Astrocyte of the cerebellum (primary cell): Measurements from ENCODE around the gene PPP1R1C.

Experiments
- DNase-seq: peaks from one replicate; pipeline ENCODE4 v3.0.0-alpha.2; 2011; ENCODE audit warnings: low read depth
- H3K4me3 ChIP-seq: 2 replicates; pipeline ENCODE4 v1.5.1; 2011; ENCODE audit warnings: mild to moderate bottlenecking, low read depth, low read length, moderate library complexity
- CTCF ChIP-seq: IDR thresholded peaks from 2 replicates; pipeline ENCODE4 v1.5.1; 2012; ENCODE audit warnings: low read length, low read depth, moderate library complexity, mild to moderate bottlenecking; ENCODE audit errors: missing control alignments
- in situ Hi-C: cut with HindIII; loops from 2 replicates; pipeline ENCODE4 v1.10.0; 2017; ENCODE audit warnings: low sequenced_read_pairs

Gene PPP1R1C

DNA sequence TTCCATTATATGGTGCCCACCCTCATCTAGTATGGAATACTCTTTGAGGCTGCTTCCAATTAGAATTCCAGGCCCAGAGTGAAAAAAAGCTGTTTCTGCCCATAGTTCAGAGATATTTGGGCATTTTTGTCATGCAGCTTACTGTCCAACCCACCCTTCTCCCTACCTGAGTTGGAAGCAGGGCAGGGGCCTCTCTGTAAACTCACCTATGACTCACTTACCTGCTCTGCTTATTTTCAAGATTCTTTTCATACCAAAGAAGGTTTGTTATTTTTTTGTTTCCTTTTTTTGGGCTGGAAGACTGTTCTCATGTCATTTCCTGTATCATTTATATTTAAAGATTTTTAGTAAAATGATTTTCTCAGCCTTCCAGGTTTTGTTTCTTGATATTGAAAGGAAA is 38.4 kb upstream of the PPP1R1C start:
- DNase-seq: no peak
- no peak overlapping the region for H3K4me3 ChIP-seq
- TF ChIP-seq CTCF: no peak
- in situ Hi-C loops: no loop called here

DNA sequence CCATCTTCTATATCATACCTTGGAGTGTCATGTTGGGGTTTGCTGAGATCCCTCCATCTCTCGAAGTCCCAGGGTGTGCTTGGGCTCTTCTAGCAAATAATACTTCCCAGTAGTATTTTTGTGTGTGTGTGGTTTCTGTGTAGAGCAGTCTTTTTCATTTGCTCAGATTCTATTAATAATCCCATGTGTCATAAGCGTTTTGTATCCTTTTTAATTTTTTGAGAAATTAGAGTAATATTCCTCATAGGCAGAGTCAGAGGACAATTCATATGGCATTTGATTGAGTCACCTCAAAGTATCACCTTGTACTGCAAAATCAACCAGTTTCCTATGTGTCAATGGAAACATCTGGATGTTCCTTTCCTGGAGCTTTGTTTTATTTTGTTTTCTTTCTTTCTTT is 37.4 kb upstream of the PPP1R1C start:
- DNase-seq: no peak
- in situ Hi-C loops: no loop called here
- no peak for TF ChIP-seq CTCF
- no peak overlapping the region for H3K4me3 ChIP-seq

DNA sequence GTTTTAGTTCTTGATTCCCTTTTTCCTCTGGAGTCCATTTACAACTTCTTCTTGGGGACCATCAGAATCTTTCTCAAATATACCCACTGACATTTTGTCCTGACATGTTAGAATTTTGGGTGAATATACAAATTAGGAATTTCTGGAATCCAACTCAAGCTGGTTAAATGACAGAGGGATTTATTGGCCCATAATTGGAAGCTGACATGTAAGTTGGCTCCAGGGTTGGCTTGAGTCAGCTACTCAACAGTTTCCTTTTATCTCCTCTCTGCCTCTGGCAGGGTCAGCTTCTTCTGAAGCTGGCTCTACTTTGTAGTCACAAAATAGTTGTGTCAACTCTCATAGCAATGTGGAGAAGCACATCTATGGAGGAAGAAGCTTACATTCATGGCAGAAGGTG is 36.6 kb upstream of the PPP1R1C start:
- DNase-seq: no peak
- no peak for TF ChIP-seq CTCF
- in situ Hi-C loops: no loop called here
- no peak overlapping the region for H3K4me3 ChIP-seq

DNA sequence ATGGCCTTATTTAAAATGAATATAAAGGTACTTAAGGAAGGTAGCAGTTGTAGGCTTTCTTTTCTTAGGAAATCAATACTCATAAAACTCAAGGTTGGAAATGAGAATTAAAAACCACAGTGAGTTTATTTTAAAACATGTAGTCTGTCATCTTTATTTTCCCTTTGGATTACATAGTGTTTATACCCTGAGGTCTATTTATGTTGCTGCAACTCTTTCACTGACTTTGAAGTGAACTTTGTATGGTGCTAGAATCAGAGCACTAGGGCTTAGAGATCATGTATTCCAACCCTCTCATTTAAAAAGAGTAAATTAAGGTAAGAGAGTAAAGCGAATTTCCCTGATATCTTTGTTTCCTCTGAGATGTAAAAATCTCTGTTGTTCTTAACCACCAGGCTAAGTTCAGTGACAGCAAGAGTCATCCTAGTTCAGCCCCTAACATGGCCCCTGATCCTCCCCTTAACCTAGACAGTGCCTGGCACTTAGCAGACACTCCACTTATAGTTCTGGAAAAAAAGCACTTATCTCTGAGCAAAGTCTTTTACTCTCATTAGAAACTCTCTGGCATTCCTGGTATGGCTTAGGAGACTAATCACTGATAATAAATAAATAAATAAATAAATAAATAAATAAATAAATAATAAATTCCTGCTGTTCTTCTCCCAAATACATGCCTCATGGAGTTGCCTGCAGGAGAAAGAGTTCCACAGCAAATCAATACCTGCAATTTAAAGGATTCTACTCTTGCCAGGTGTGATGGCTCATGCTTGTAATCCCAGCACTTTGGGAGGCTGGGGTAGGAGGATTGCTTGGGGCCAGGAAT is 33.0 kb upstream of the PPP1R1C start:
- DNase-seq: no peak
- no peak for TF ChIP-seq CTCF
- no peak overlapping the region for H3K4me3 ChIP-seq
- in situ Hi-C loops: no loop called here

GRCh38 chr2:181953881-181954537 is 31.6 kb upstream of the PPP1R1C start:
- peak; percentile 46 for DNase-seq
- TF ChIP-seq CTCF: peak; percentile 67
- in situ Hi-C loops: no loop called here
- H3K4me3 ChIP-seq: peak overlapping the region; percentile 31

DNA sequence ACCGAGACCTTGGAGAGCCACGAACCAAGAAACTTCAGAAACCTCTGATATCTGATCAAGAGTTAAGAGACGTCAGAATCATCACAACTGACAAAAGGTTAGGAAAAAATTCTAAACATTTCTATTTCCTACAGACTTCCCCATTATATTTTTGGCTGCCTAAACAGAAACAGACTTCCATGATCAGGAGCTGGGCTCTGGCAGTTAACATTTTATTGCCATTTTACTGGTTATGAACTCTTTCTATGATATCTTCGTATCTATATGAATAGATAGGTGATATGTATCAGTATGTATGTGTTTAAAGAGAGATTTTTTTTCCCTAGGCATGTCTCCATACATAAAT is 31.1 kb upstream of the PPP1R1C start:
- DNase-seq: no peak
- no peak for TF ChIP-seq CTCF
- in situ Hi-C loops: no loop called here
- peak overlapping the region; percentile 31 for H3K4me3 ChIP-seq
